Ureter (tissue), 1 donor: ENCODE data around the gene TXN2. TPM values are rescaled to one million over a fixed set of nuclear protein-coding genes. Genes with fewer than 3 reads are reported as not detected.

Source experiments
- DNase-seq: peaks from one replicate; pipeline ENCODE4 v3.0.0-alpha.2; 2020; ENCODE audit warnings: low spot score
- total RNA-seq: library from RNA; stranded (reverse); gene quantifications from one replicate; pipeline ENCODE4 v1.2.4, GENCODE V29; 2023
- donor health status: DM: yes; HTN: yes; CAD: no.

The TXN2 gene
- total RNA-seq, 1 donor from 2014 or later, result 88.2 TPM

GRCh38 chr22:36486619-36487384 lies 5.4 kb upstream of the TXN2 start:
- no peak for DNase-seq

GRCh38 chr22:36480941-36481392 lies 473 bp downstream of the TXN2 start:
- no peak for DNase-seq

- no peak for DNase-seq
These were observed 2.5 kb downstream of the TXN2 start for GRCh38 chr22:36478966-36479365.

GRCh38 chr22:36475341-36475740 lies 6.1 kb downstream of the TXN2 start:
- no peak for DNase-seq

- no peak for DNase-seq
These were observed 8.8 kb downstream of the TXN2 start for GRCh38 chr22:36472689-36473088.

GRCh38 chr22:36471341-36471821 lies 10.1 kb downstream of the TXN2 start:
- DNase-seq, result no peak

GRCh38 chr22:36470994-36471331 lies 10.5 kb downstream of the TXN2 start:
- no peak for DNase-seq

GRCh38 chr22:36470162-36470993 lies 11.1 kb downstream of the TXN2 start:
- peak; percentile 88 for DNase-seq

- DNase-seq, result no peak
These were observed 12.2 kb downstream of the TXN2 start for GRCh38 chr22:36469094-36469710.

GRCh38 chr22:36467946-36468345 lies 13.5 kb downstream of the TXN2 start:
- DNase-seq, result no peak

- no peak for DNase-seq
These were observed 14.2 kb downstream of the TXN2 start for GRCh38 chr22:36467042-36467810.

GRCh38 chr22:36466258-36466657 lies 15.2 kb downstream of the TXN2 start:
- no peak for DNase-seq

- no peak for DNase-seq
These were observed 16.0 kb downstream of the TXN2 start for GRCh38 chr22:36465232-36466021.

- DNase-seq, result no peak
These were observed 16.7 kb downstream of the TXN2 start for GRCh38 chr22:36464715-36465231.

- no peak for DNase-seq
These were observed 17.7 kb downstream of the TXN2 start for GRCh38 chr22:36463783-36464184.

- no peak for DNase-seq
These were observed 19.5 kb downstream of the TXN2 start for GRCh38 chr22:36461665-36462649.

GRCh38 chr22:36460202-36460601 lies 21.2 kb downstream of the TXN2 start:
- no peak for DNase-seq

GRCh38 chr22:36457688-36458450 lies 23.6 kb downstream of the TXN2 start:
- no peak for DNase-seq

- no peak for DNase-seq
These were observed 25.0 kb downstream of the TXN2 start for GRCh38 chr22:36456464-36456845.
